H1 (cell line): Measurements from ENCODE around the gene PLCB4. TPM values are rescaled to one million over a fixed set of nuclear protein-coding genes. Genes with fewer than 3 reads are reported as not detected.

ENCODE experiments used
- CTCF ChIA-PET: fragments of 300-600 bp; sonication (Branson Sonifier 250); formaldehyde crosslinking; loops from one replicate; lab custom pipeline; 2021; ENCODE audit not compliant: partially characterized antibody; lab: Charles Lee
- POLR2A ChIA-PET: fragments of 300-600 bp; sonication (Branson Sonifier 250); formaldehyde crosslinking; loops from one replicate; lab custom pipeline; 2021; ENCODE audit warnings: inconsistent platforms; ENCODE audit not compliant: partially characterized antibody; lab: Charles Lee
- DNase-seq, 2 experiments: peaks; one replicate each; pipeline versions ENCODE4 v3.0.0 to v3.0.0-alpha.2; 2010 to 2022; ENCODE audit warnings: low spot score in 2 of 2, low read depth in 1 of 2, mixed read lengths in 1 of 2
- FAIRE-seq: peaks from 2 replicates; lab custom pipeline; 2011; peaks lifted over from hg19 to GRCh38; lab: Jason Lieb, UNC
- H2AFZ ChIP-seq: 2 replicates; pipeline ENCODE4 v1.8.1; 2012; ENCODE audit warnings: low read length, inconsistent platforms
- H2AK5ac ChIP-seq: 2 replicates; pipeline ENCODE4 v1.6.1; 2013; ENCODE audit warnings: low read depth, low read length
- H2BK120ac ChIP-seq: replicated peaks from 2 replicates; pipeline ENCODE3; 2013; ENCODE audit warnings: low read depth, low read length, inconsistent platforms
- H2BK12ac ChIP-seq: 2 replicates; pipeline ENCODE4 v1.6.1; 2013; ENCODE audit warnings: low read depth, low read length
- H2BK15ac ChIP-seq: 2 replicates; pipeline ENCODE4 v1.6.1; 2013; ENCODE audit warnings: low read length
- H2BK20ac ChIP-seq: 2 replicates; pipeline ENCODE4 v1.6.1; 2013; ENCODE audit warnings: low read length
- H2BK5ac ChIP-seq: 2 replicates; pipeline ENCODE4 v1.6.1; 2013; ENCODE audit warnings: low read depth, low read length
- H3K14ac ChIP-seq: 2 replicates; pipeline ENCODE4 v1.6.1; 2013; ENCODE audit warnings: inconsistent platforms; ENCODE audit not compliant: insufficient read length
- H3K18ac ChIP-seq: 2 replicates; pipeline ENCODE4 v1.6.1; 2013; ENCODE audit warnings: low read length; ENCODE audit errors: extremely low read depth
- H3K23ac ChIP-seq: 2 replicates; pipeline ENCODE4 v1.6.1; 2013; ENCODE audit warnings: inconsistent platforms; ENCODE audit not compliant: insufficient read length
- H3K23me2 ChIP-seq: 2 replicates; pipeline ENCODE4 v1.6.1; 2013; ENCODE audit warnings: low read depth, low read length
- H3K27ac ChIP-seq: 2 replicates; pipeline ENCODE4 v1.6.1; 2011; ENCODE audit warnings: low read depth, low read length, inconsistent platforms
- H3K27me3 ChIP-seq, 4 experiments: replicated peaks in 1 of 4; 1 replicate in 1 of 4; 2 replicates in 3 of 4; pipeline versions ENCODE4 v1.6.1 to v1.8.1; 2011 to 2013; ENCODE audit warnings: low read length in 3 of 4, mild to moderate bottlenecking in 3 of 4, inconsistent platforms in 2 of 4, mixed read lengths in 2 of 4, moderate library complexity in 1 of 4; ENCODE audit not compliant: control insufficient read depth in 3 of 4, insufficient read depth in 3 of 4; ENCODE audit errors: extremely low read depth in 1 of 4
- H3K36me3 ChIP-seq, 4 experiments: 2 replicates each; pipeline versions ENCODE4 v1.6.1 to v1.8.1; 2011 to 2013; ENCODE audit warnings: mild to moderate bottlenecking in 4 of 4, low read length in 3 of 4, moderate library complexity in 2 of 4, control low read depth in 1 of 4, inconsistent platforms in 1 of 4; ENCODE audit not compliant: insufficient read depth in 4 of 4, control insufficient read depth in 2 of 4
- H3K4ac ChIP-seq: replicated peaks from 2 replicates; pipeline ENCODE3; 2013; ENCODE audit warnings: low read length, low read depth, mixed read lengths, inconsistent platforms; ENCODE audit not compliant: insufficient read length
- H3K4me1 ChIP-seq, 4 experiments: replicated peaks in 1 of 4; 1 replicate in 1 of 4; 2 replicates in 3 of 4; pipeline versions ENCODE4 v1.6.1 to v1.8.1; 2011 to 2013; ENCODE audit warnings: low read length in 3 of 4, inconsistent platforms in 2 of 4, mixed read lengths in 1 of 4; ENCODE audit not compliant: insufficient read depth in 4 of 4, control insufficient read depth in 3 of 4
- H3K4me2 ChIP-seq, 2 experiments: 2 replicates each; pipeline versions ENCODE4 v1.6.1 to v1.8.1; 2011 to 2013; ENCODE audit warnings: low read depth in 2 of 2, low read length in 2 of 2, control low read depth in 1 of 2, inconsistent platforms in 1 of 2, mild to moderate bottlenecking in 1 of 2; ENCODE audit not compliant: insufficient read depth in 1 of 2
- H3K4me3 ChIP-seq, 4 experiments: fragments of 200-600, 300-600 bp in 1 of 4; sonication (generic), shearing (Covaris generic), sonication (Bioruptor Twin) in 1 of 4; 2 replicates each; pipeline versions ENCODE4 v1.5.1 to v1.8.1; 2011 to 2016; ENCODE audit warnings: low read length in 4 of 4, low read depth in 3 of 4, control low read depth in 2 of 4, inconsistent platforms in 2 of 4, mild to moderate bottlenecking in 2 of 4, mixed read lengths in 1 of 4, moderate library complexity in 1 of 4; ENCODE audit not compliant: insufficient read depth in 2 of 4; ENCODE audit errors: extremely low read depth in 1 of 4
- H3K56ac ChIP-seq: replicated peaks from 2 replicates; pipeline ENCODE3; 2013; ENCODE audit warnings: low read depth, mild to moderate bottlenecking, mixed read lengths, low read length, inconsistent platforms; ENCODE audit not compliant: insufficient read length
- H3K79me1 ChIP-seq: 2 replicates; pipeline ENCODE4 v1.6.1; 2013; ENCODE audit warnings: low read depth, low read length, control low read depth
- H3K79me2 ChIP-seq, 2 experiments: 2 replicates each; pipeline versions ENCODE4 v1.6.1 to v1.8.1; 2012 to 2013; ENCODE audit warnings: low read length in 2 of 2, mild to moderate bottlenecking in 2 of 2, inconsistent platforms in 1 of 2; ENCODE audit not compliant: insufficient read depth in 2 of 2, control insufficient read depth in 1 of 2
- H3K9ac ChIP-seq, 4 experiments: replicated peaks in 1 of 4; 1 replicate in 1 of 4; 2 replicates in 3 of 4; pipeline versions ENCODE4 v1.6.1 to v1.8.1; 2011 to 2013; ENCODE audit warnings: low read depth in 3 of 4, low read length in 3 of 4, control low read depth in 2 of 4, mild to moderate bottlenecking in 2 of 4, moderate library complexity in 2 of 4, inconsistent platforms in 1 of 4; ENCODE audit errors: extremely low read depth in 1 of 4
- H3K9me3 ChIP-seq, 2 experiments: 2 replicates each; pipeline versions ENCODE4 v1.6.1 to v1.8.1; 2012 to 2013; ENCODE audit warnings: mild to moderate bottlenecking in 2 of 2, moderate library complexity in 2 of 2, control low read depth in 1 of 2, inconsistent platforms in 1 of 2, low read depth in 1 of 2, low read length in 1 of 2, mixed read lengths in 1 of 2; ENCODE audit not compliant: insufficient read depth in 2 of 2
- H4K20me1 ChIP-seq, 2 experiments: replicated peaks in 1 of 2; 2 replicates each; pipeline versions ENCODE3 to v1.8.1; 2011 to 2013; ENCODE audit warnings: inconsistent platforms in 2 of 2, low read length in 2 of 2, mild to moderate bottlenecking in 1 of 2; ENCODE audit not compliant: insufficient read depth in 2 of 2, control insufficient read depth in 1 of 2
- H4K5ac ChIP-seq: 2 replicates; pipeline ENCODE4 v1.6.1; 2013; ENCODE audit warnings: low read length, low read depth, mixed read lengths, inconsistent platforms; ENCODE audit not compliant: insufficient read length
- H4K8ac ChIP-seq: 2 replicates; pipeline ENCODE4 v1.8.0; 2013; ENCODE audit warnings: mild to moderate bottlenecking, moderate library complexity, low read length, inconsistent platforms; ENCODE audit not compliant: insufficient read depth; ENCODE audit errors: extremely low read depth
- H4K91ac ChIP-seq: replicated peaks from 2 replicates; pipeline ENCODE3; 2013; ENCODE audit warnings: low read length, mixed read lengths, inconsistent platforms; ENCODE audit not compliant: insufficient read length
- CBX5 ChIP-seq: fragments of 300-800, 300-1000 bp; sonication (generic); IDR thresholded peaks from 2 replicates; pipeline ENCODE4 v1.7.1; 2016; ENCODE audit warnings: antibody characterized with exemption, low read length, low read depth
- HDAC6 ChIP-seq: IDR thresholded peaks from one replicate; pipeline ENCODE4 v1.7.1; 2012; ENCODE audit warnings: low read depth, mild to moderate bottlenecking, inconsistent platforms, low read length, moderate library complexity
- POLR2A ChIP-seq, 2 experiments: IDR thresholded peaks; 1 replicate in 1 of 2; 2 replicates in 1 of 2; pipeline ENCODE4 v1.6.1; 2011; ENCODE audit warnings: low read depth in 2 of 2, low read length in 2 of 2, mild to moderate bottlenecking in 2 of 2; ENCODE audit errors: control extremely low read depth in 1 of 2
- POU5F1 ChIP-seq: IDR thresholded peaks from 2 replicates; pipeline ENCODE4 v1.6.1; 2011; ENCODE audit warnings: low read depth, mild to moderate bottlenecking, low read length, moderate library complexity
- RAD21 ChIP-seq, 2 experiments: IDR thresholded peaks in 1 of 2; conservative IDR thresholded peaks in 1 of 2; 2 replicates each; pipeline ENCODE4 v1.6.1; 2011; ENCODE audit warnings: low read depth in 2 of 2, low read length in 2 of 2, improper control_type of control experiment in 1 of 2, inconsistent platforms in 1 of 2, mild to moderate bottlenecking in 1 of 2, moderate library complexity in 1 of 2
- RBBP5 ChIP-seq: IDR thresholded peaks from 2 replicates; pipeline ENCODE4 v1.7.1; 2012; ENCODE audit warnings: low read depth, mild to moderate bottlenecking, inconsistent platforms, low read length, moderate library complexity, borderline replicate concordance
- RNF2 ChIP-seq: fragments of 200-900, 300-1000 bp; sonication (generic); IDR thresholded peaks from 2 replicates; pipeline ENCODE4 v1.7.1; 2016; ENCODE audit warnings: borderline replicate concordance, low read depth, mild to moderate bottlenecking, antibody characterized with exemption, low read length; ENCODE audit not compliant: poor library complexity, severe bottlenecking; ENCODE audit errors: missing control alignments
- SIRT6 ChIP-seq: IDR thresholded peaks from one replicate; pipeline ENCODE4 v1.7.1; 2012; ENCODE audit warnings: low read length, inconsistent platforms
- TBP ChIP-seq: IDR thresholded peaks from 2 replicates; pipeline ENCODE4 v1.6.1; 2011; ENCODE audit warnings: low read depth, low read length, improper control_type of control experiment
- TCF12 ChIP-seq: IDR thresholded peaks from 2 replicates; pipeline ENCODE4 v1.6.1; 2011; ENCODE audit warnings: low read depth, mild to moderate bottlenecking, low read length
- WGBS, 2 experiments: shearing (Covaris generic) in 1 of 2; methylation state at CpG; one replicate each; pipeline versions ENCODE4 v1.1.6 to v1.1.7; 2013 to 2015; ENCODE audit warnings: low lambda C conversion rate in 2 of 2, mixed read lengths in 2 of 2, inconsistent platforms in 1 of 2, low coverage in 1 of 2, missing lambda C conversion rate in 1 of 2; ENCODE audit not compliant: insufficient replicate concordance in 2 of 2, insufficient coverage in 1 of 2, insufficient read length in 1 of 2; ENCODE audit errors: extremely low coverage in 1 of 2, missing lambda C conversion rate in 1 of 2; 5-methylcytosine and 5-hydroxymethylcytosine counted together
- polyA plus RNA-seq, 7 experiments: library from polyadenylated mRNA; depleted of rRNA in 3 of 7; stranded (reverse) in 5 of 7; unstranded in 2 of 7; fragments of >200 nt in 5 of 7; fragments of 200-250 nt in 2 of 7; gene quantifications; 1 replicate in 5 of 7; 2 replicates in 1 of 7; 4 replicates in 1 of 7; pipeline versions ENCODE4 v1.2.1 to v1.2.3, GENCODE V29; 2011 to 2013; ENCODE audit warnings: missing spikeins in 2 of 7, mixed read lengths in 2 of 7
- total RNA-seq: library from RNA; stranded (reverse); fragmentation: NEBNext Ultra II Directional; extraction: Animal tissue kit (Norgen Biotek cat#: 25700); gene quantifications from 2 replicates; pipeline ENCODE4 v1.2.1, GENCODE V29; 2021
- TF ChIP-seq, protein P1 (sequence below): IDR thresholded peaks from 2 replicates; pipeline ENCODE4 v1.6.1; 2011; ENCODE audit warnings: low read depth, mild to moderate bottlenecking, low read length; ENCODE audit not compliant: insufficient read depth
- TF ChIP-seq, protein P2 (sequence below): IDR thresholded peaks from 2 replicates; pipeline ENCODE4 v1.6.1; 2012; ENCODE audit warnings: inconsistent platforms

The PLCB4 gene
- total and polyA plus RNA-seq, 2 of the 8 experiments (the other 6 are each of a cell fraction or from before 2014, with no cell fraction given) = 3.2 to 14.1 TPM

DNA sequence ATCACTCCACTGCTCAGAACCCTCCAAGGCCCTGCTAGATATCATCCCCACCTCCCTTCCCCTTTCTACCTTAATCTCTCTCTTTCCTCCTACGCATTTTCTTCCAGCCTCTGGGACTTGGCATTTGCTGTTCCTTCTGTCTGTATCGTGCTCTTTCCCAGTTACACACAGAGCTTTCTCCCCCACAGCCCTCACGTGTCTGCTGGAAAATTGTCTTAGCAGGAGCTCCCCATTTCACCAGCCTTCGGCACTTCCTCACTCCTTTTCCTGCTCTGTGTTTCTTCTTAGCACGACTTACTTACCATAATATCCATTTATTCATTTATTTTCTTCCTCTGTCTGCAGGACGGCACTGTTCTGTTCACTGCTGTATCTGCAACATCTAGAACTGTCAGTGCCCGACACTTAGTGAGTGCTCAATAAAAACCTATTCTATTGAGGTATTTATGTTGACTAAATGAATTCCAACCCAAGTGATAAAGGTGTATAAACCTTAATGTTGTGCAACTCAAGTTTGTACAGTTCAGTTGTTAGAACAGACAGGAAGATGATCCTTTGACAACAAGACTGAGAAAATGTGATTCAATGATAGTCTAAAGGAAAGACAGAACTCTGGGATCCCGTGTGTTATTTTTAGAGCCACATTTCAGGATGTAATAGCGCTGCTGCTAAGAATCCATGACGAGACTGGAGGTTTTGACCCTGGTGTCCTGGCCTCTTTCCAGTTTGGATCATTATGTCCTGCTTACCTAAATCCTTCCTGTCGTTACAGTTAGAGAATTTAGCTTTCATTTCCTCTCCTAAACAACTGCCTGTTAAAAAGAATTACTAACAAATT lies 275.4 kb downstream of the PLCB4 start:
- Histone ChIP-seq H4K91ac (no peak overlapping the region), H3K4ac (no peak overlapping the region), H3K14ac (no peak overlapping the region), H4K20me1 (no peaks in the 10 kb centered on the region), H2BK15ac (no peak overlapping the region), H4K8ac (no peak overlapping the region), H3K23me2 (no peaks in the 10 kb centered on the region), H2BK12ac (no peak overlapping the region), H3K9me3 (no peaks in the 10 kb centered on the region), H3K79me2 (no peaks in the 10 kb centered on the region), H3K9ac (no peak overlapping the region), H3K4me3 (no peak overlapping the region), H2BK120ac (no peak overlapping the region), H3K79me1 (no peaks in the 10 kb centered on the region), H3K4me2 (no peak overlapping the region), H2AFZ (no peak overlapping the region), H3K56ac (no peak overlapping the region), H3K27me3 (no peaks in the 10 kb centered on the region), H2BK20ac (no peak overlapping the region), H3K27ac (no peak overlapping the region), H2BK5ac (no peak overlapping the region), H4K5ac (no peak overlapping the region), H3K18ac (no peak overlapping the region), H2AK5ac (no peak overlapping the region), H3K36me3 (no peaks in the 10 kb centered on the region; a peak in 1 of 8 replicates), H3K4me1 (no peaks in the 10 kb centered on the region; a peak in 1 of 7 replicates), H3K23ac (no peak overlapping the region)
- POLR2A ChIA-PET = no interaction called here
- CTCF ChIA-PET = interaction anchor here (0.7 to 1.7 kb wide), 8 partner anchors 8 to 952 kb away, joined by 3 to 7 read pairs (median 3); no protein-coding TSS in a partner anchor
- no peak for FAIRE-seq
- 90 to 100% methylated on average over 1 to 11 of the region's 11 CpGs for WGBS, 2 experiments
- no peak for DNase-seq
- TF ChIP-seq POLR2A (IDR thresholded peaks at IDR 0.05; ENCODE audit: control extremely low read depth in 1 of 2, low read depth in 2 of 2, low read length in 2 of 2) (no peak), POU5F1 (no peak), CBX5 (no peak), HDAC6 (no peak), RAD21 (IDR thresholded peaks at IDR 0.05 in 1 of 2, conservative IDR thresholded peaks at IDR 0.05 in 1 of 2; ENCODE audit: low read depth in 2 of 2, low read length in 2 of 2) (no peak), TBP (no peak), TCF12 (no peak), RBBP5 (no peak), RNF2 (no peak), SIRT6 (no peak)
- TF ChIP-seq, protein P1, sequence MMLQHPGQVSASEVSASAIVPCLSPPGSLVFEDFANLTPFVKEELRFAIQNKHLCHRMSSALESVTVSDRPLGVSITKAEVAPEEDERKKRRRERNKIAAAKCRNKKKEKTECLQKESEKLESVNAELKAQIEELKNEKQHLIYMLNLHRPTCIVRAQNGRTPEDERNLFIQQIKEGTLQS = no peak
- TF ChIP-seq, protein P2, sequence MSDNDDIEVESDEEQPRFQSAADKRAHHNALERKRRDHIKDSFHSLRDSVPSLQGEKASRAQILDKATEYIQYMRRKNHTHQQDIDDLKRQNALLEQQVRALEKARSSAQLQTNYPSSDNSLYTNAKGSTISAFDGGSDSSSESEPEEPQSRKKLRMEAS = no peak
